ENCODE results near the gene SRBD1.

Gene SRBD1

DNA sequence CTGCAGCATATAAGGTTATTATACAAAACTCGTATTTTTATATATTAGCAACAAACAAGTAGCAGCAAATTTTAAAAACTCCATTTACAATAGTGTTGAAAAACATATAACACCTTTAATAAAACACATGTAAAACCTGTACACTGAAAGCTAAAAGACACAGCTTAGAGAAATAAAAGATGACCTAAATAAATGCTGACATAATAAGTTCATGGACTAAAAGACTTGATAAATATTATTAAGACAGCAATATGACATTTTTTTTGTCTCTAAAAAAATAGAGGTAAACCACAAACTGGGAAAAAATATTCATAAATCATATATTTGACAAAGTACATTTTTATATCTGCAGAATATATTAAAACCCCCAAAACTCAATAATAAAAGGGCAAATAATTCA, 201.4 kb downstream of the SRBD1 start:
- no peaks in the 10 kb centered on the region for H3K9me3 ChIP-seq (ENCODE audit: insufficient read depth, low read length, severe bottlenecking)
- no peaks in the 10 kb centered on the region for H3K79me2 ChIP-seq (ENCODE audit: insufficient read depth, low read length)
- DNase-seq, result no peak
- no peak overlapping the region for H3K27ac ChIP-seq (ENCODE audit: low read length)
- H3K4me1 ChIP-seq (ENCODE audit: insufficient read depth, low read length), result no peaks in the 10 kb centered on the region
- H3K4me3 ChIP-seq (ENCODE audit: low read depth in 1 of 2, low read length in 2 of 2), result no peak overlapping the region
- ATAC-seq (ENCODE audit: insufficient read depth, low read depth), result no peak
- no peaks in the 10 kb centered on the region for H3K27me3 ChIP-seq (ENCODE audit: insufficient read depth, low read length, poor library complexity)
- H3K36me3 ChIP-seq (ENCODE audit: insufficient read depth, low read length), result peaks cover 40% of the 10 kb centered on the region
- H3K4me2 ChIP-seq (ENCODE audit: insufficient read depth, low read length), result no peak overlapping the region
- no peak overlapping the region for H3K9ac ChIP-seq (ENCODE audit: low read depth, low read length)
- H2AFZ ChIP-seq (ENCODE audit: low read depth, low read length), result no peak overlapping the region
- H4K20me1 ChIP-seq (ENCODE audit: insufficient read depth, low read length), result no peaks in the 10 kb centered on the region
- no peak for TF ChIP-seq EZH2 (IDR thresholded peaks at IDR 0.05; ENCODE audit: borderline replicate concordance, low read depth, low read length, severe bottlenecking)
- TF ChIP-seq, protein P1, sequence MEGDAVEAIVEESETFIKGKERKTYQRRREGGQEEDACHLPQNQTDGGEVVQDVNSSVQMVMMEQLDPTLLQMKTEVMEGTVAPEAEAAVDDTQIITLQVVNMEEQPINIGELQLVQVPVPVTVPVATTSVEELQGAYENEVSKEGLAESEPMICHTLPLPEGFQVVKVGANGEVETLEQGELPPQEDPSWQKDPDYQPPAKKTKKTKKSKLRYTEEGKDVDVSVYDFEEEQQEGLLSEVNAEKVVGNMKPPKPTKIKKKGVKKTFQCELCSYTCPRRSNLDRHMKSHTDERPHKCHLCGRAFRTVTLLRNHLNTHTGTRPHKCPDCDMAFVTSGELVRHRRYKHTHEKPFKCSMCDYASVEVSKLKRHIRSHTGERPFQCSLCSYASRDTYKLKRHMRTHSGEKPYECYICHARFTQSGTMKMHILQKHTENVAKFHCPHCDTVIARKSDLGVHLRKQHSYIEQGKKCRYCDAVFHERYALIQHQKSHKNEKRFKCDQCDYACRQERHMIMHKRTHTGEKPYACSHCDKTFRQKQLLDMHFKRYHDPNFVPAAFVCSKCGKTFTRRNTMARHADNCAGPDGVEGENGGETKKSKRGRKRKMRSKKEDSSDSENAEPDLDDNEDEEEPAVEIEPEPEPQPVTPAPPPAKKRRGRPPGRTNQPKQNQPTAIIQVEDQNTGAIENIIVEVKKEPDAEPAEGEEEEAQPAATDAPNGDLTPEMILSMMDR (IDR thresholded peaks at IDR 0.05; ENCODE audit: borderline replicate concordance, extremely low read depth, low read length, poor library complexity, severe bottlenecking), result no peak

- DNase-seq (no peak), ATAC-seq (ENCODE audit: insufficient read depth, low read depth) (no peak)
- H3K36me3 ChIP-seq (ENCODE audit: insufficient read depth, low read length), result peaks cover 18% of the 10 kb centered on the region
- no peaks in the 10 kb centered on the region for H3K79me2 ChIP-seq (ENCODE audit: insufficient read depth, low read length)
- no peak overlapping the region for H3K4me3 ChIP-seq (ENCODE audit: low read depth in 1 of 2, low read length in 2 of 2)
- no peaks in the 10 kb centered on the region for H3K27me3 ChIP-seq (ENCODE audit: insufficient read depth, low read length, poor library complexity)
- H3K9ac ChIP-seq (ENCODE audit: low read depth, low read length), result no peak overlapping the region
- no peaks in the 10 kb centered on the region for H3K9me3 ChIP-seq (ENCODE audit: insufficient read depth, low read length, severe bottlenecking)
- H3K4me1 ChIP-seq (ENCODE audit: insufficient read depth, low read length), result no peaks in the 10 kb centered on the region
- H2AFZ ChIP-seq (ENCODE audit: low read depth, low read length), result no peak overlapping the region
- no peak overlapping the region for H3K27ac ChIP-seq (ENCODE audit: low read length)
- no peaks in the 10 kb centered on the region for H4K20me1 ChIP-seq (ENCODE audit: insufficient read depth, low read length)
- no peak for TF ChIP-seq EZH2 (IDR thresholded peaks at IDR 0.05; ENCODE audit: borderline replicate concordance, low read depth, low read length, severe bottlenecking)
- TF ChIP-seq, protein P1 (IDR thresholded peaks at IDR 0.05; ENCODE audit: borderline replicate concordance, extremely low read depth, low read length, poor library complexity, severe bottlenecking), result no peak
- H3K4me2 ChIP-seq (ENCODE audit: insufficient read depth, low read length), result no peak overlapping the region
Measured at GRCh38 chr2:45406621-45407020, 204.4 kb downstream of the SRBD1 start.

DNA sequence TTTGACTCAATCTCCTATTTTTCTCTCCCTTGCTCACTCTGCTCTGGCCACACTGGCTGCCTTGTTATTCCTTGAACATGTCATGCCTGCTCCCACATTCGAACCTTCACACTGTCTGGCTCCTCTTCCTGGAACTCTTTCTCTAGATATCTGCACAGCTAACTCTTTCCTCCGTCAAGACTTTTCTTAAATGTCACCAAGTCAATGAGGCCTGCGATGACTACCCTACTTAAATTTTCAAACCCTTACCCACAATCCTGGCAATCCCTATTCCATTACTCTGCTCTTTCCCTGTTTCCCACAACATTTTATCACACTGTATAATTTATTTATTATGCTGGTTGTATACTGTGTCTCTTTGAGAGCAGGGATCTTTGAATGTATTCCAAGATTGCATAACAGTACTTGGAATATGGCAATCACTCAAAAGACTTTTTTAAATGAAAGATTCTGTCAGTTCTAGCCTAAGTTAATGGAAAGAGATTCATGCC, 206.2 kb downstream of the SRBD1 start:
- peaks cover 10% of the 10 kb centered on the region for H3K36me3 ChIP-seq (ENCODE audit: insufficient read depth, low read length)
- H3K27ac ChIP-seq (ENCODE audit: low read length), result no peak overlapping the region
- H4K20me1 ChIP-seq (ENCODE audit: insufficient read depth, low read length), result no peaks in the 10 kb centered on the region
- H2AFZ ChIP-seq (ENCODE audit: low read depth, low read length), result no peak overlapping the region
- no peak overlapping the region for H3K4me3 ChIP-seq (ENCODE audit: low read depth in 1 of 2, low read length in 2 of 2)
- no peaks in the 10 kb centered on the region for H3K27me3 ChIP-seq (ENCODE audit: insufficient read depth, low read length, poor library complexity)
- H3K9me3 ChIP-seq (ENCODE audit: insufficient read depth, low read length, severe bottlenecking), result no peaks in the 10 kb centered on the region
- H3K4me2 ChIP-seq (ENCODE audit: insufficient read depth, low read length), result no peak overlapping the region
- H3K79me2 ChIP-seq (ENCODE audit: insufficient read depth, low read length), result no peaks in the 10 kb centered on the region
- TF ChIP-seq, protein P1 (IDR thresholded peaks at IDR 0.05; ENCODE audit: borderline replicate concordance, extremely low read depth, low read length, poor library complexity, severe bottlenecking), result no peak
- no peak for TF ChIP-seq EZH2 (IDR thresholded peaks at IDR 0.05; ENCODE audit: borderline replicate concordance, low read depth, low read length, severe bottlenecking)
- H3K4me1 ChIP-seq (ENCODE audit: insufficient read depth, low read length), result no peaks in the 10 kb centered on the region
- no peak for DNase-seq
- no peak overlapping the region for H3K9ac ChIP-seq (ENCODE audit: low read depth, low read length)
- ATAC-seq (ENCODE audit: insufficient read depth, low read depth), result no peak

DNA sequence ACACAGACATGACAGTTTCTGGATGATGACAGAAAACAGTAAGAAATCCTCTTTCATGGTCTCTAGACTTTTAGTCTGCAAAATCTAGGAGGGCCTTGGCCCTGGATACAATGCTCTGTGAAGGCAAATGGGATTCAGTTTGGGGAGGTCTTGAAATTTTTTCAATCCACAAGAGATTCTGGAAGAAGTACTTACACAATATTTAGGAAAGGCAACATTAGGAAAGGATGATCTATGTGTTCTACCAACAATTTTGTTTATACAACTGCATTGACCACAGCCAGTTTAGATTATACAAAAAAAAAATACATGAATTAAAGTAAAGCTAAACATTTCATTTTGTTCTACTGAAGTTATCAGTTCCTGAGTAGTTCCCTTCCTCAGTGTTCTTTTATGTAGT, 208.0 kb downstream of the SRBD1 start:
- TF ChIP-seq, protein P1 (IDR thresholded peaks at IDR 0.05; ENCODE audit: borderline replicate concordance, extremely low read depth, low read length, poor library complexity, severe bottlenecking), result no peak
- no peak for TF ChIP-seq EZH2 (IDR thresholded peaks at IDR 0.05; ENCODE audit: borderline replicate concordance, low read depth, low read length, severe bottlenecking)
- H3K79me2 ChIP-seq (ENCODE audit: insufficient read depth, low read length), result no peaks in the 10 kb centered on the region
- no peak overlapping the region for H3K27ac ChIP-seq (ENCODE audit: low read length)
- H4K20me1 ChIP-seq (ENCODE audit: insufficient read depth, low read length), result no peaks in the 10 kb centered on the region
- H3K4me1 ChIP-seq (ENCODE audit: insufficient read depth, low read length), result no peaks in the 10 kb centered on the region
- no peak overlapping the region for H3K4me2 ChIP-seq (ENCODE audit: insufficient read depth, low read length)
- ATAC-seq (ENCODE audit: insufficient read depth, low read depth) (no peak), DNase-seq (no peak)
- no peak overlapping the region for H3K9ac ChIP-seq (ENCODE audit: low read depth, low read length)
- H3K9me3 ChIP-seq (ENCODE audit: insufficient read depth, low read length, severe bottlenecking), result no peaks in the 10 kb centered on the region
- H3K4me3 ChIP-seq (ENCODE audit: low read depth in 1 of 2, low read length in 2 of 2), result no peak overlapping the region
- H3K36me3 ChIP-seq (ENCODE audit: insufficient read depth, low read length), result peaks cover 10% of the 10 kb centered on the region
- no peak overlapping the region for H2AFZ ChIP-seq (ENCODE audit: low read depth, low read length)
- no peaks in the 10 kb centered on the region for H3K27me3 ChIP-seq (ENCODE audit: insufficient read depth, low read length, poor library complexity)
